Aorta (tissue), 5 donors: Measurements from ENCODE around the gene PPM1H. TPM values are rescaled to one million over a fixed set of nuclear protein-coding genes. Genes with fewer than 3 reads are reported as not detected.

Source experiments
- ATAC-seq: fragments of 200-7000 bp; cut with Tn5 transposase; one replicate; pipeline ENCODE4 v1.9.1; 2022; ENCODE audit warnings: moderate library complexity; ENCODE audit not compliant: low FRiP score
- DNase-seq, 2 donors: peaks; one replicate each; pipeline ENCODE4 v3.0.0-alpha.2; 2020
- H3K27ac ChIP-seq, 2 donors: one replicate each; pipeline ENCODE4 v1.5.1; 2013; ENCODE audit warnings: low read length in 2 of 2, mild to moderate bottlenecking in 2 of 2, moderate library complexity in 2 of 2, control low read depth in 1 of 2, inconsistent platforms in 1 of 2, low read depth in 1 of 2
- H3K27me3 ChIP-seq, 2 donors: one replicate each; pipeline ENCODE4 v1.6.1; 2013; ENCODE audit warnings: control low read depth in 1 of 2, low read length in 1 of 2, mild to moderate bottlenecking in 1 of 2, moderate library complexity in 1 of 2; ENCODE audit not compliant: insufficient read depth in 2 of 2, control insufficient read depth in 1 of 2
- H3K36me3 ChIP-seq, 2 donors: one replicate each; pipeline ENCODE4 v1.6.1; 2013; ENCODE audit warnings: control low read depth in 1 of 2, low read length in 1 of 2, mild to moderate bottlenecking in 1 of 2; ENCODE audit not compliant: insufficient read depth in 2 of 2, control insufficient read depth in 1 of 2
- H3K4me1 ChIP-seq, 2 donors: one replicate each; pipeline ENCODE4 v1.6.1; 2013; ENCODE audit warnings: low read length in 2 of 2, control low read depth in 1 of 2, mild to moderate bottlenecking in 1 of 2, moderate library complexity in 1 of 2; ENCODE audit not compliant: insufficient read depth in 2 of 2, control insufficient read depth in 1 of 2
- H3K4me3 ChIP-seq, 2 donors: one replicate each; pipeline ENCODE4 v1.5.1; 2013; ENCODE audit warnings: low read length in 2 of 2, control low read depth in 1 of 2, mild to moderate bottlenecking in 1 of 2
- H3K9me3 ChIP-seq: one replicate; pipeline ENCODE4 v1.6.1; 2013; ENCODE audit warnings: mild to moderate bottlenecking, low read length; ENCODE audit not compliant: control insufficient read depth
- WGBS, 2 donors: extraction: QIAGEN DNeasy Blood & Tissue Kit; methylation state at CpG; one replicate each; pipeline ENCODE4 v1.1.7; 2013; 5-methylcytosine and 5-hydroxymethylcytosine counted together
- intact Hi-C, 2 donors: fragments of 100-400 bp; cut with DNase I; formaldehyde crosslinking; loops; one replicate each; pipeline versions ENCODE4 v1.14.2 to v1.15.0; 2022
- polyA plus RNA-seq, 2 donors: library from polyadenylated mRNA; stranded (reverse); fragments of 200-250 nt; gene quantifications; one replicate each; pipeline ENCODE4 v1.2.3, GENCODE V29; 2013
- total RNA-seq, 2 donors: library from RNA; stranded (reverse); fragmentation: NEBNext Ultra II Directional; extraction: Animal tissue kit (Norgen Biotek cat#: 25700); gene quantifications; one replicate each; pipeline ENCODE4 v1.2.1, GENCODE V29; 2021
- donor health status: healthy with polysubstance abuse.
- donor health status: Bipolar disorder and iron deficiency.
- donor health status: DM: no; HTN: no; CAD: no.
- donor health status: DM: no; HTN: no; CAD: no.
- donor health status: DM: yes; HTN: yes; CAD: no.

The PPM1H gene
- total and polyA plus RNA-seq, 4 donors: 1.3 to 9.3 (median 3.7) TPM

DNA sequence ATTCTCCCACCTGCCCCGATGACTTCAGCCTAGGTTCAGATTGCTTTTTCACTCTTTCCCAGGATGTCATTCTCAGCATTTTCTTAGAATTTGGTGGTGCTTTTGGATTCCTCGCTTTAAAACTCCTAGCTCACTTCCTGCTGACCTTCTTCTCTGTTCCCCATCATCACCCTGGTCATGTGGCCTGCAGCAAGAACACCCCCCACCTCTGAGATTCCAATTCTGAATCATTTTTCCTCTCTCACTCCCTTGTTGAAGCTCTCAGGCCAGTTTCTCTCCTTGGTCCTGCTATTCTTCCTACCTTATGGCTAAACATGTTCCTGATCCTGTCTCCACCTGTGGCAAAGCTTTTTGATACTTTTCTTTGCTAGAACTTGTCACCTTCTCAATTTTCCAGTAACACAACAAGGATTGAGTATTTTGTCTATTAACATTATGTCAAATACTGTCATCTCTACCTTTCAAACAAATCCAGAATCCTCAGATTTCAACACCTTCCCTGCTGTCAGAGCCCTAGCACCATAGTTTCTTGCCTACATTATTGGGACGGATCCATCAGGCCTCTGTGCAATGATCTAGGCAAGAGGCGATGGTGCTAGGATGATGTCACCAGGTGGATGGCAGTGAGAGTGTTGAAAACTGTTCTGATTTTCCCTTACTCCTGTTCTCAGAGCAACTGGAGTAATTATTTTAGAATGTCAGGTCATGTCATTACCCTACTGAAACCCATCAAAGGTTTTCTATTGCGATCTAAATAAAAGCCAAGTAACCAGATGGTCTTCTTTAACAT lies 234.7 kb downstream of the PPM1H start:
- 95 to 96% methylated on average over 5 of the region's 5 CpGs for WGBS, 2 donors
- intact Hi-C loops: no loop called here
- Histone ChIP-seq H3K27me3 (no peaks in the 10 kb centered on the region), H3K4me3 (no peak overlapping the region), H3K4me1 (peaks cover 0 to 4% of the 10 kb centered on the region in 2 donors), H3K9me3 (no peaks in the 10 kb centered on the region), H3K27ac (no peak overlapping the region), H3K36me3 (no peaks in the 10 kb centered on the region)
- ATAC-seq (no peak), DNase-seq (no peak)

DNA sequence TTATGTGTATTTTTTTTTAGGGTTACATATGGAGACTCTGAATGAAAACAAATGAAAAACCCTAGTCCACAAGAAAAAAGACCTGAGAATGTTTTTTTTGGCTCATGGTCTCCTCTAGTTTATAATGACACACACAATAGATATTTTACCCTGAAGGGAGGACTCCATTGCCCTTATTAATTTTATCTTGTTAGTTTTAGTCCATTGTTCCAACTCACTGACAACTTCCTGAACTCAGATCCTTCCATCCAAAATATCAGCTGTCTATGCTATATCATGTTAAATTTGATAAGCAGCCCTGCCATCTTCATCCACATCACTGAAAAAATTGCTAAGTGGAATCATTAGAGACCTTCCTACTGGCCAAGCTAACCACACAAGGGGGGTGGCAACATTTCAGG lies 236.2 kb downstream of the PPM1H start:
- Histone ChIP-seq H3K36me3 (no peaks in the 10 kb centered on the region), H3K9me3 (no peaks in the 10 kb centered on the region), H3K4me1 (peaks cover 0 to 9% of the 10 kb centered on the region in 2 donors), H3K4me3 (no peak overlapping the region), H3K27ac (peak overlapping the region in 1 of 2 donors; percentile 17), H3K27me3 (no peaks in the 10 kb centered on the region)
- DNase-seq: no peak
- no peak for ATAC-seq
- intact Hi-C loops: no loop called here

DNA sequence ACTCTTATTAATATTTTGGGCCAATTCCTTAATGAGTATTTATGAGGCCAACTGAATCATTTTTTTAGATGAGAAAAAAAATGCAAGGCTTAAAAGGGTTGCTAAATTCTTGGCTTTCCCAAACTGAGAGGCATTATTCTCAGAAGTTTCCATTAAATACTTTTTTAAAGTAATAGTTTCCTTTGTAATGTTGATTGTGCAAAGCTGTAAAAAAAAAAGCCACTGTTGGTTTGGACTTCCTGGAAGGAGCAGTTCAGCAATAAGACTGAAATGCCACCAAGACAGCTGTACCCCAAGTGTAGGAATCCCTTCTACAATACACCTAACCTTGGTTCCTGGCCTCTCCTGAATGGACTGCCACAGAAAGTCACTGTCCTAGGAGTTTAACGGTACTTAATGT lies 237.1 kb downstream of the PPM1H start:
- Histone ChIP-seq H3K36me3 (no peaks in the 10 kb centered on the region), H3K9me3 (no peaks in the 10 kb centered on the region), H3K4me3 (no peak overlapping the region), H3K27me3 (no peaks in the 10 kb centered on the region), H3K4me1 (peaks cover 0 to 6% of the 10 kb centered on the region in 2 donors), H3K27ac (no peak overlapping the region)
- DNase-seq: no peak
- peak; percentile 64 for ATAC-seq
- WGBS, 2 donors: 76 to 89% methylated on average over 1 of the region's 1 CpG
- intact Hi-C loops: no loop called here

DNA sequence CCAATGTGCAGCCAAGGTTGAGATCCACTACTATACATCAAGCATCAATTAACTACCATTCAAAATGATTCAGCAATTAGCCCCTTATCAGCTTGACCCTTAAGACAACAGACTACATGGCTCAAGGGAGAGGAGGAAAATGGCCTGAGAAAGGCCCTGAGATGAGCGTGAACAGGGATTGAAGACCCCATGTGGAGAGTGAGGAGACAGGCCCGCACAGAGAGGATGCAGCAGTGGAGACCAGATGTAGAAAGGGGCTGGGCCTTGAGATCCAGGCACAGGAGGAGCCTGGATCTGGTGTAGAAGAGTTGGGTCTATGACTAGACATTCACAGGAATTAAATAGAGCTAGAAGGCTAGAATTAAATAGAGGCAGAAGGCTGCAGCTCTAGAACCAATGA lies 239.3 kb downstream of the PPM1H start:
- H3K27ac ChIP-seq: no peak overlapping the region
- ATAC-seq (no peak), DNase-seq (no peak)
- H3K4me1 ChIP-seq: peaks cover 0 to 4% of the 10 kb centered on the region in 2 donors
- no peaks in the 10 kb centered on the region for H3K27me3 ChIP-seq
- WGBS, 2 donors: 92 to 100% methylated on average over 2 of the region's 2 CpGs
- H3K9me3 ChIP-seq: no peaks in the 10 kb centered on the region
- H3K4me3 ChIP-seq: no peak overlapping the region
- intact Hi-C loops: no loop called here
- no peaks in the 10 kb centered on the region for H3K36me3 ChIP-seq

DNA sequence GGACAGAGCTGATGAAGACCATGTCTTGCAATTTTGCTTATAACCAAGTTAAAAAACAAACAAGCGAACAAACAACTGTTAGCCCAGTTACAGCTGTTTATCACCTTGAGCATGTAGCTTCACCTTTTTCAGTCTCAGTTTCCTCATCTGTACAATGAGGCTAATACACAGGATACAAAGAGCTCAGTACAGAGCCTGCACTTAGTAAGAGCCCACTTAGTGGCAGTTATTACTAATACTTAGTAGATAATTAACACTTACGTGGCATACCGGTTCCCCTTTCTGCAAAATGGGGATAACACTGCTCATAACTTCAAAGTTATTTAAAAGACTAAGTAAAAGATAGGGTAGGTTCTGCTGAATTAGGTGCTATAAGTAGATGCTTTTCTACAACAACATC lies 240.3 kb downstream of the PPM1H start:
- Histone ChIP-seq H3K9me3 (no peaks in the 10 kb centered on the region), H3K4me1 (peaks cover 0 to 4% of the 10 kb centered on the region in 2 donors), H3K27ac (no peak overlapping the region), H3K36me3 (no peaks in the 10 kb centered on the region), H3K4me3 (no peak overlapping the region), H3K27me3 (no peaks in the 10 kb centered on the region)
- 97 to 98% methylated on average over 3 of the region's 3 CpGs for WGBS, 2 donors
- ATAC-seq: no peak
- no peak for DNase-seq
- intact Hi-C loops: no loop called here

DNA sequence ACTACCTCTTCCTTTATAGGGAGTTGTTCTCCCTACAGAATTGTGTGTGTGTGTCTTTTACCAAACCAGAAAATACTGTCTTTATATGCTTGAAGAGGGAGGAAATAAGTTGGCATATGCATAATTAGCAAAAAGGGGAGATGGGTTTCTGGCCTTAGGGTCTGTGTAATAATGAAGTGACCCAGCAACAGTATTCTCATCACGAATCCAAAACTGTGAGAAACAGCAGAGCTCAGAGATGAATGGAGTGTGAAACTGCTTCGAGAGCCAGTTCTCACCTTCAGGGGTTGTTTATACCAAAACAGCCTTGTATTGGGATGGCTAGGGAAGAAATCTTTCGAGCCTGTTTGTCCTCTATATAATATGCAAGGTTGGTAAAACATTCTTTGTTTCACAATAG lies 240.8 kb downstream of the PPM1H start:
- ATAC-seq: no peak
- Histone ChIP-seq H3K27me3 (no peaks in the 10 kb centered on the region), H3K36me3 (no peaks in the 10 kb centered on the region), H3K4me1 (peaks cover 3 to 6% of the 10 kb centered on the region in 2 donors), H3K9me3 (no peaks in the 10 kb centered on the region), H3K4me3 (no peak overlapping the region), H3K27ac (no peak overlapping the region)
- DNase-seq: no peak
- intact Hi-C loops: no loop called here
- 85 to 89% methylated on average over 3 of the region's 3 CpGs for WGBS, 2 donors

DNA sequence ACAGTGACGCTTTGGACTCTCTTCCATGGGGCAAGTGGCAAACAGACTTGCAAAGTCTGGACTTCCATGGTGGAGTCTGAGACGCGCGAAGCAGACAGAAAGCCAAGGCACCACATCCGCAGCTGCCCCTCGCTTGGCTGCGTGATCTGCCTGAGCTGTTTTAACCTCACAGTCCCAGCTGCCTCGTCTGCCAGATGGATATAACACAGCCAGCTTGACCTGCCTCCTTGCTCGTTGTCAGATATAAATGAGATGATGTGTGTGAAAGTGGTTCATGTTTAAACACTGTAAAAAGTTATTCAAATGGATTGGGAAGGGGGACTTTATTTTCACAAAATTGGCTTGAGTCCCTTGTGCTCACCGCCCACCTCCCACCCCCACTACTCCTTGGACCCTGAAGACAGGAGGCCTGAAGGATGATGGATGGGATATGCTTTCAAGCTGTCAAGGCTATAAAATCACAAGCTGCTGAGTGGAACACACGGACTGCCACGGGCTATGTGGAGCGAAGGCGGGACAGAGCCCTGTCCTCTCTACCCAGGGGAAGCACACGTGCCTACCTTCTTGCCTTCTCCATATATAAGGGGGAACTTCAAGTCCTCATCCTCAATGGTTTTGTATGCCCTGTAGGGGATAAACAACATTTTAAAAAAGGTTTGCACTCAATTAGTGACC lies 241.4 kb downstream of the PPM1H start:
- intact Hi-C loops: no loop called here
- peak in 1 of 2 donors; percentile 51 for DNase-seq
- no peaks in the 10 kb centered on the region for H3K9me3 ChIP-seq
- H3K27me3 ChIP-seq: no peaks in the 10 kb centered on the region
- H3K36me3 ChIP-seq: no peaks in the 10 kb centered on the region
- WGBS, 2 donors: 26 to 47% methylated on average over 15 of the region's 15 CpGs
- H3K27ac ChIP-seq: peak overlapping the region in 1 of 2 donors; percentile 31
- ATAC-seq: no peak
- peaks cover 6 to 8% of the 10 kb centered on the region in 2 donors for H3K4me1 ChIP-seq
- no peak overlapping the region for H3K4me3 ChIP-seq

DNA sequence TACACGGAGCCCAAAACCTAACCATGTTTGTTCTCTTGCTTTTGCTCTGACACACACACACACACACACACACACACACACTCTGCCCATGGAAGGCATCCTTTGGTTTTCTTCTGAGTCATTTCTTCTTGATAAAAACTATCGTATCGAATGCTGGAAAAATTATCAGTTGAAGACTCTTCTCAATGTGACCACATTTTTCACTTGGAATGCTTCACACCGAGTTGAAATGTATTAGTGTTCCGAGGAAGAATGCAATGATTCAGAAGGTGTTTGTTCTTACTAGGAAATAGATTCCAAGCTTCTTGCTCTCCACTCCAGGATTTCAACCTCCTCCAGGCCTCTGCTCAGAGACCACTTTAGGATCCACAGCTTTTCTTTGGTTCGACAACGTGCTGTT lies 242.1 kb downstream of the PPM1H start:
- no peak for ATAC-seq
- Histone ChIP-seq H3K4me3 (no peak overlapping the region), H3K4me1 (peaks cover 6 to 8% of the 10 kb centered on the region in 2 donors), H3K36me3 (no peaks in the 10 kb centered on the region), H3K27me3 (no peaks in the 10 kb centered on the region), H3K27ac (peak overlapping the region in 1 of 2 donors; percentile 31), H3K9me3 (no peaks in the 10 kb centered on the region)
- DNase-seq: no peak
- intact Hi-C loops: no loop called here
- 32 to 49% methylated on average over 7 of the region's 7 CpGs for WGBS, 2 donors

DNA sequence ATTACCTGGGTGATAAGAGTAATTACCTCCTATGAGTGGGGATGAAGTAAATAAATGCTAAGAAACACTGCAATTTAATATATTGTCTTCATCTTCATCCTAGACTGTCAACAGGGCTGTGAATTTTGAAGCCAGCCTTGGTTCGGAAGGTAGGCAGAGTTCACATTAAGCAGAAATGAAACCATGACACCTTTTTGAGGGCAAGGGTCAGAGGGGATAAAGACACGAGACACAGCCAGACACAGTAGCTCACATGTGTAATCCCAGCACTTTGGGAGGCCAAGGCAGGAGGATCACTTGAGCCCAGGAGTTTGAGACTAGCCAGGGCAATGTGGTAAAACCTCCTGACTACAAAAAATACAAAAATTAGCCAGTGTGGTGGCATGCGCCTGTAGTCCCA lies 243.6 kb downstream of the PPM1H start:
- Histone ChIP-seq H3K27me3 (no peaks in the 10 kb centered on the region), H3K9me3 (no peaks in the 10 kb centered on the region), H3K4me3 (no peak overlapping the region), H3K36me3 (no peaks in the 10 kb centered on the region), H3K4me1 (peaks cover 6 to 8% of the 10 kb centered on the region in 2 donors), H3K27ac (no peak overlapping the region)
- WGBS, 2 donors: 97% methylated on average over 3 of the region's 3 CpGs
- intact Hi-C loops: no loop called here
- DNase-seq (no peak), ATAC-seq (no peak)
